Activated naive CD4-positive, alpha-beta T cell treated with anti-CD3 and anti-CD28 coated beads, Interleukin-2, amount 50 U/mL, for 72 hours (primary cell): ENCODE measurements around the gene CYLC1. TPM values are rescaled to one million over a fixed set of nuclear protein-coding genes. Genes with fewer than 3 reads are reported as not detected.

Experiments used
- ATAC-seq, 2 donors: fragments of 150-1000 bp; cut with Tn5 transposase; 2 replicates each; pipeline ENCODE4 v1.10.0; 2021; ENCODE audit warnings: mild to moderate bottlenecking in 2 of 2, moderate library complexity in 2 of 2
- DNase-seq, 2 donors: peaks; one replicate each; pipeline ENCODE4 v3.0.0; 2021 to 2022; ENCODE audit warnings: low spot score in 2 of 2
- H3K27ac Mint-ChIP-seq, 2 donors: one replicate each; pipeline ENCODE4 v1.8.0; 2022; ENCODE audit warnings: mild to moderate bottlenecking in 2 of 2, mixed read lengths in 2 of 2
- H3K36me3 Mint-ChIP-seq, 2 donors: one replicate each; pipeline ENCODE4 v1.8.0; 2022; ENCODE audit warnings: mixed read lengths in 2 of 2
- H3K9me3 Mint-ChIP-seq, 2 donors: one replicate each; pipeline ENCODE4 v1.8.0; 2022; ENCODE audit warnings: mixed read lengths in 2 of 2
- total RNA-seq, 2 donors: library from RNA; stranded (reverse); gene quantifications; one replicate each; pipeline ENCODE4 v1.2.3, GENCODE V29; 2022

The CYLC1 gene, protein sequence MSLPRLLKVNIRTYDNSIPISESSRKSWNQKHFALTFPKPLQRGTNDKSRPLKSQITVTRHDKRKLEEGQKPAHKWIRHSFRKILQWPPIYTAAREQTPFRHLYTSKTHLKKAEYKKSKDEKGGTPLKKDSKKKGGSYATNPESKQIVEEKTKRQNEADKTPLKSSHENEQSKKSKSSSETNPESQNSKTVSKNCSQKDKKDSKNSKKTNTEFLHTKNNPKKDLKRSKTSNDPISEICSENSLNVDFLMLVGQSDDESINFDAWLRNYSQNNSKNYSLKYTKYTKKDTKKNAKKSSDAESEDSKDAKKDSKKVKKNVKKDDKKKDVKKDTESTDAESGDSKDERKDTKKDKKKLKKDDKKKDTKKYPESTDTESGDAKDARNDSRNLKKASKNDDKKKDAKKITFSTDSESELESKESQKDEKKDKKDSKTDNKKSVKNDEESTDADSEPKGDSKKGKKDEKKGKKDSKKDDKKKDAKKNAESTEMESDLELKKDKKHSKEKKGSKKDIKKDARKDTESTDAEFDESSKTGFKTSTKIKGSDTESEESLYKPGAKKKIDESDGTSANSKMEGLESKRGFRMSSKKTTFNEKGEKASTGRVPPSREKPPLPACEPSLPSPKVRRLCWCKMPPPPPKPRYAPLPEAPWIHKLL
- not detected for total RNA-seq

DNA sequence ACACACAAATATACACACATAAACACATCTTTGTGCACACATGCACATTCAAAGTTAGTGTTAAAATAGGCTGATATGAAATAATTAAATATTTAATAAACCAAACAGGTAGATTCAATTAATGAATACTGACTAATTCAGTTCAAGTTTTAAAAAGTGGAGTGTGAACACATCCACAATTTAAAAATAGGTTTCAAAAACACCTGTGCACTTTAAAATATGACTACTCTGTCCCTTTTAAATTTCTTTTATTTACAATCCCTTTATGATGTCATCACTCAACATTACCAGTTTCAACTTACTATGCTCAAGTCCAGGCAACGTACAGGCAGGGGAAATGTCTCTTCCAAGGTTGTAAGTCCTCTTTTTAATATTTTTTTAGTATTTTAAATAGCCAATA, at the start of gene CYLC1:
TSS of gene CYLC1 (plus strand) at position 301 of the 400 bp plus-strand sequence. CDS start at position 338, 37 bp downstream.
- DNase-seq, result no peak
- no peak for ATAC-seq
- no peak within 1 kb of the TSS for H3K27ac Mint-ChIP-seq
- H3K9me3 Mint-ChIP-seq, result peaks cover 7 to 8% of the 10 kb centered on the region in 2 donors
- H3K36me3 Mint-ChIP-seq, result no peaks in the 10 kb centered on the region

DNA sequence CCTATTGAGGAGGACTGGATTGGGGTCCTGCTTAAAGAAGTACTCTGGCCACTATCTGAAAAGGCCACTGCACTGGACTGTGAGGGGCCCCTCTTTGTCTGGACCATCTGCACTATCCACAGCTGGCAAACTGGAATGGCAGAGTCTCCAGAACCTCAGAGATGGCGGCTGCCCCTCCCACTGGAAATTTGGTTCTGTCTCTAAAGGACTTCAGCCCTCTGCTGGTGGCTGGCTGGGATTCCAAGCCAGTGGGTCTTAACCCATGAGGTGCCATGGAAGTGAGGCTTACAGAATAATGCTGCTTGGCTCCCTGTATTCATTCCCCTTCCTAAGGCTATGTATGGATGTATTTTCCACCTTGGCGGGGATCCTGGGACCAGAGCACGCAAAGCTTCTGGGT, 41.6 kb upstream of the CYLC1 start:
- no peak for ATAC-seq
- Mint-ChIP-seq H3K36me3 (no peaks in the 10 kb centered on the region), H3K27ac (no peak overlapping the region), H3K9me3 (peaks cover 6 to 14% of the 10 kb centered on the region in 2 donors)
- no peak for DNase-seq

DNA sequence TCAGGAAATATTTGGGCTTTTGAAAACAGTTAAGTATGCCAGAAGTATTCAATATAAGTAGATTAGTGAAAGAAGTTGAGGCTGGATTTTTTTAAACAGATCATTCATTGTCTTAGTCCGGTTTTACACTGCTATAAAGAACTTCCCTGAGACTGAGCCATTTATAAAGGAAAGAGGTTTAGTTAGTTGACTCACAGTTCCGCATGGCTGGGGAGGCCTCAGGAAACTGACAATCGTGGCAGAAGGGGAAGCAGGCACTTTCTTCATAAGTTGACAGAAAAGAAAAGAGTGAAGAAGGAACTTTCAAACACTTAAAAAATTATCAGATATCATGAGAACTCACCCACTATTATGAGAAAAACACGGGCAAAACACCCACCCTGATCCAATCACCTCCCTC, 31.1 kb upstream of the CYLC1 start:
- no peak overlapping the region for H3K27ac Mint-ChIP-seq
- no peaks in the 10 kb centered on the region for H3K36me3 Mint-ChIP-seq
- ATAC-seq (no peak), DNase-seq (no peak)
- H3K9me3 Mint-ChIP-seq, result no peaks in the 10 kb centered on the region

DNA sequence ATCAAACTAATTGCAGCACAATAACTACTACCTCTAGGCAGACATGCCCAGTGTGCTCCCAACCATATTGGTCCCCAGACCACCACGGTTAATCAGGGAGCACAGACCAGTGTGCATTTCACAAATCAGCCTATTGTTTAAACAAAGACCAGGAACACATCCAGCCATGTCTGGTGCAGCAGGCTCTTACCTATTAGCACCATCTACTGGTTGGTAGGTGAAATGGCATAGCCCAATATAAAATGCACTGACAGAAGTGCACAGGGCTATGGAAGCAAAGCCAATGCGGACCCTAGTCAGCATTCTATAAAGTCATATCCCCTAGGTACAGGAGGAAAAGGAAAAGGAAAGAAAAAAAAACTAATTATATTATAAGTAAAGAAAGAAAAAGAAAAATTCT, 15.5 kb upstream of the CYLC1 start:
- no peak overlapping the region for H3K27ac Mint-ChIP-seq
- DNase-seq, result peak in 1 of 2 donors; percentile 1
- H3K36me3 Mint-ChIP-seq, result no peaks in the 10 kb centered on the region
- ATAC-seq, result no peak
- no peaks in the 10 kb centered on the region for H3K9me3 Mint-ChIP-seq

DNA sequence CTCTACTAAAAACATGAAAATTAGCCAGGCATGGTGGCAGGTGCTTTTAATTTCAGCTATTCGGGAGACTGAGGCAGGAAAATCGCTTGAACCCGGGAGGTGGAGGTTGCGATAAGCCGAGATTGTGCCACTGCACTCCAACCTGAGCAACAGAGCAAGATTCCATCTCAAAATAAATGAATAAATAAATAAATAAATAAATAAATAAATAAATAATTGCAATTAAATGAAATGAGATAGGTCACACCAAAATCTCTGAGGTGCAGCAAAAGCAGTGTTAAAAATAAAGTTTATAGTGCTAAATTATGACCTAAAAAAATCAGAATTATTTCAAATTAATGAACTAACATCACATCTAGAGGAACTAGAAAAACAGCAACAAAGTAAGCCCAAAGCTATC, 13.6 kb upstream of the CYLC1 start:
- no peak overlapping the region for H3K27ac Mint-ChIP-seq
- ATAC-seq, result no peak
- DNase-seq, result no peak
- no peaks in the 10 kb centered on the region for H3K36me3 Mint-ChIP-seq
- no peaks in the 10 kb centered on the region for H3K9me3 Mint-ChIP-seq

DNA sequence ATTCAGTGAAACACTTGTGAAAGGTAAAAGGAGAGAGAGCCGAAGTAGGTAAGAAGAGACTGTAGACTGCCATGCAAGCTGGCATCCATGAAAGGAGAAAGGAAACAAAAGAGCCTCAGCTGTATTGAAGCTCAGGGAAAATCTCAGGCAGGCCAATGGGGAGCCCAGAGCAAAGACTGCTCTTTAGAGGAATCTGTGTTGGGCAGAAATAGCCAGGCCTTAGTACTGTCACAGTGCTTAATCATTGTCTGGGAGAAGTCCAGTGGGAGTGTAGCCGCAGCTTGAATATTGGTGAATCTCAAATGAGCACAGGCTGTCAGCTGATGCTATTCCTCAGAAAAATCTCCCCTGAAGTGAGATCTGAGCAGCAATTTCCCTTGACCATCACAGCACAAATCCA, 27.6 kb downstream of the CYLC1 start:
- Mint-ChIP-seq H3K27ac (no peak overlapping the region), H3K36me3 (no peaks in the 10 kb centered on the region), H3K9me3 (peaks cover 0 to 4% of the 10 kb centered on the region in 2 donors)
- DNase-seq (no peak), ATAC-seq (no peak)

DNA sequence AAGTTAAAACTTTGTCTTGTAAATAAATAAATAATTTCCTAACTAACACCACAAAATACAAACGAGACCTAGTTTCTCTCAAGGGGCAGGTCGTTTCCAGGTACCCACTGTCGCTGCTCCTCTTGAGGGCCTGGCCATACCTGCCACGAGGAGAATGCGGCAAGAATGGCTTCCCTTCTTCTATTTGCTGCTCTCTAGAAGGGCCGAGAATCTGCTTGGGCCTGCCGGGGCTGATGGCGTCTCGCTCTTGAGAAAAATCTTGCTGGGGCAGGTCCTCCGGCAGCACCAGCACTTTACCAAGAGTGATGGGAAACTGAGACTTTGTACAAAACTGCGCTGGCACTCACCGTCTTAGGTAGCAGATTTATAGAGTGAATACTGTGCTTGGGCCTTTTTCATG, 31.5 kb downstream of the CYLC1 start:
- ATAC-seq (no peak), DNase-seq (no peak)
- H3K9me3 Mint-ChIP-seq, result no peaks in the 10 kb centered on the region
- H3K36me3 Mint-ChIP-seq, result no peaks in the 10 kb centered on the region
- no peak overlapping the region for H3K27ac Mint-ChIP-seq

DNA sequence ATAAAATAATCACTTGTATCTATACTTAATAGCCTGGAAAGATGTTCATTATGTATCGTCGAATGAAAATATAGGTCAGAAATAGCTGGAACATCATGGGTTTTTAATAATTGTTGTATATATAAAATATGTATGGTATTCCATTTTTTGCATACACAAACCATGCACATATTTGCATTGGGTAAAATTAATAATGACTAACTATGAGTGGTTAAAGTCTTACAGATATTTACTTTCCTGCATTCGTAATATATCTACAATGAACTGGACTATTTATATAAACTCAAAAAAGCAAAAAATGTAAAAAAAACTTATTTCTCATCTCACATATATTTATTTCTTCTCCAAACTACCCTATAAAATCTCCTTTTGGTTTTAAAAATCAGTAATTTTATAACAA, 46.0 kb downstream of the CYLC1 start:
- no peaks in the 10 kb centered on the region for H3K9me3 Mint-ChIP-seq
- DNase-seq, result no peak
- no peak for ATAC-seq
- H3K27ac Mint-ChIP-seq, result no peak overlapping the region
- H3K36me3 Mint-ChIP-seq, result no peaks in the 10 kb centered on the region

DNA sequence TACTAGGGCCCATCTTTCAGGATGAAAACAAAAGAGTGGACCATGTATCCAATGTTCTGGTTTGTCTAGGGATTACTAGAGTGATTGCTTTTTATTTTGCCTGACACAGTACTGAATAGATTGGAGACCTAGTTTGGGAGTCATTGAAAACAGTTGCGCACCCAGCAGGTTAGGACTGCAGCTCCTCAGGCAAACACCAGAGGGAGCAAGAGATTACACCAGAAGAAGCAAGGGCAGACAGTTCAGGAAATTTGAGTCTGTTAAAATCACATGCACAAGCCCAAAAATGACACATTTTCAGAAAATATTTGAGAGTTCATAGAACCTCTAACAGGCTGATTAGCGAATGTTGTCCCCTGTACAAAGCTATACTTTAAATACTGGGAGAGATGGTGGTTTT, 55.6 kb downstream of the CYLC1 start:
- no peaks in the 10 kb centered on the region for H3K36me3 Mint-ChIP-seq
- DNase-seq (no peak), ATAC-seq (no peak)
- H3K27ac Mint-ChIP-seq, result no peak overlapping the region
- H3K9me3 Mint-ChIP-seq, result no peaks in the 10 kb centered on the region

DNA sequence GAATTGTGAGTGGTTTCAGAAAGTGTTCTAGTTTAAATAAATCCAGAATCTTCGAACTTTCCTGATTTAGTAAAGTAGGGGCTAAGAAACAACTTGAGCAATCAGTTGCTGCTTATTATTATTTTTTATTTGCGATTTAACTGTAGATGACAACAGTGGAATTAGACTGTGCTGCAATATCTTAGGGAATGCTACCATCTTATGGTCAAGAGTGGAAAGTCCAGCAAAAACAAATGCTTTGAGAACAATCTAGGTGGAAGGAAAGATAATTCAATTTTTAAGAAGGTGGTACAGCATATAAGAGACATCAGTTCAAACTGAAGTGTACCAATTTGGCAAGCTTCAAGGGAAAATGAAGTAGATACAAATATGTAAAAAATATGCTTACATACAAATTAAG, 73.3 kb downstream of the CYLC1 start:
- ATAC-seq (no peak), DNase-seq (no peak)
- no peaks in the 10 kb centered on the region for H3K36me3 Mint-ChIP-seq
- H3K9me3 Mint-ChIP-seq, result no peaks in the 10 kb centered on the region
- H3K27ac Mint-ChIP-seq, result no peak overlapping the region
